SK-N-SH (cell line): ENCODE measurements around the gene INTS1. TPM values are rescaled to one million over a fixed set of nuclear protein-coding genes. Genes with fewer than 3 reads are reported as not detected.

Source experiments
- CTCF ChIA-PET: fragments of 300-600, 350-600 bp; formaldehyde crosslinking; extraction: SDS; loops from one replicate; lab custom pipeline; 2021; lab: Yijun Ruan, JAX
- POLR2A ChIA-PET: fragments of 350-600 bp; sonication (Branson Sonifier 250); formaldehyde crosslinking; extraction: SDS; loops from one replicate; lab custom pipeline; 2020; ENCODE audit warnings: antibody characterized with exemption, inconsistent platforms; lab: Yijun Ruan, JAX
- DNase-seq: peaks from one replicate; pipeline ENCODE4 v3.0.0; 2012
- H2AFZ ChIP-seq: fragments of 200-600 bp; sonication (generic); 2 replicates; pipeline ENCODE4 v1.8.1; 2016; ENCODE audit warnings: antibody characterized with exemption, mild to moderate bottlenecking, low read depth
- H3F3A ChIP-seq: fragments of 200-600 bp; sonication (generic); replicated peaks from 2 replicates; pipeline ENCODE3; 2016; ENCODE audit warnings: antibody characterized with exemption, mild to moderate bottlenecking; ENCODE audit not compliant: insufficient read depth
- H3K27ac ChIP-seq, 2 experiments: fragments of 200-500 bp in 1 of 2; fragments of 200-600 bp in 1 of 2; sonication (Bioruptor generic) in 1 of 2; sonication (generic), shearing (Covaris generic) in 1 of 2; 2 replicates each; pipeline versions ENCODE4 v1.5.1 to v1.6.1; 2014 to 2016; ENCODE audit warnings: low read depth in 2 of 2, inconsistent platforms in 1 of 2, low read length in 1 of 2, mild to moderate bottlenecking in 1 of 2, mixed read lengths in 1 of 2
- H3K27me3 ChIP-seq: fragments of 200-600 bp; sonication (generic), shearing (Covaris generic); 2 replicates; pipeline ENCODE4 v1.6.1; 2016; ENCODE audit warnings: mixed run types; ENCODE audit not compliant: insufficient read depth
- H3K36me3 ChIP-seq, 2 experiments: fragments of 200-500 bp in 1 of 2; fragments of 200-600 bp in 1 of 2; sonication (Bioruptor generic) in 1 of 2; sonication (generic) in 1 of 2; replicated peaks in 1 of 2; 2 replicates each; pipeline versions ENCODE3 to v1.5.1; 2014 to 2016; ENCODE audit warnings: low read length in 1 of 2, mild to moderate bottlenecking in 1 of 2; ENCODE audit not compliant: insufficient read depth in 2 of 2, control insufficient read depth in 1 of 2
- H3K4me1 ChIP-seq, 2 experiments: fragments of 200-500 bp in 1 of 2; fragments of 200-600 bp in 1 of 2; sonication (Bioruptor generic) in 1 of 2; sonication (generic), shearing (Covaris generic) in 1 of 2; 2 replicates each; pipeline versions ENCODE4 v1.5.1 to v1.6.1; 2014 to 2016; ENCODE audit warnings: low read depth in 1 of 2, low read length in 1 of 2, mixed run types in 1 of 2; ENCODE audit not compliant: insufficient read depth in 2 of 2, control insufficient read depth in 1 of 2
- H3K4me2 ChIP-seq: fragments of 200-600 bp; sonication (generic), shearing (Covaris generic); 2 replicates; pipeline ENCODE4 v1.6.1; 2017; ENCODE audit warnings: mixed run types
- H3K4me3 ChIP-seq, 2 experiments: fragments of 200-500 bp in 1 of 2; fragments of 200-600 bp in 1 of 2; sonication (Bioruptor generic) in 1 of 2; sonication (generic), shearing (Covaris generic) in 1 of 2; 2 replicates each; pipeline versions ENCODE4 v1.5.1 to v1.8.1; 2014 to 2016; ENCODE audit warnings: low read depth in 2 of 2, inconsistent platforms in 1 of 2, low read length in 1 of 2, mild to moderate bottlenecking in 1 of 2, mixed read lengths in 1 of 2, moderate library complexity in 1 of 2
- H3K79me2 ChIP-seq: fragments of 200-600 bp; sonication (generic); 2 replicates; pipeline ENCODE4 v1.8.1; 2017; ENCODE audit warnings: mild to moderate bottlenecking; ENCODE audit not compliant: insufficient read depth
- H3K9ac ChIP-seq: fragments of 200-600 bp; sonication (generic); 2 replicates; pipeline ENCODE4 v1.6.1; 2017; ENCODE audit warnings: mixed run types
- H3K9me2 ChIP-seq: fragments of 200-600 bp; sonication (generic); 2 replicates; pipeline ENCODE4 v1.6.1; 2017; ENCODE audit warnings: mixed run types
- H3K9me3 ChIP-seq: fragments of 200-600 bp; sonication (generic); 2 replicates; pipeline ENCODE4 v1.6.1; 2017; ENCODE audit warnings: mixed run types, mild to moderate bottlenecking, moderate library complexity
- H4K20me1 ChIP-seq: fragments of 200-600 bp; sonication (generic); 2 replicates; pipeline ENCODE4 v1.6.1; 2017; ENCODE audit warnings: mild to moderate bottlenecking, mixed run types; ENCODE audit not compliant: insufficient read depth
- CHD2 ChIP-seq: fragments of 150-350 bp; IDR thresholded peaks from 2 replicates; pipeline ENCODE4 v1.6.1; 2018; ENCODE audit warnings: low read length; ENCODE audit not compliant: partially characterized antibody
- EZH2phosphoT487 ChIP-seq: fragments of 200-600 bp; sonication (generic); IDR thresholded peaks from 2 replicates; pipeline ENCODE4 v1.6.1; 2017; ENCODE audit warnings: low read depth, mixed run types, mild to moderate bottlenecking, antibody characterized with exemption, moderate library complexity, borderline replicate concordance
- IRF3 ChIP-seq: fragments of 150-350 bp; IDR thresholded peaks from 2 replicates; pipeline ENCODE4 v1.6.1; 2016; ENCODE audit warnings: mild to moderate bottlenecking, low read depth, low read length
- NFIC ChIP-seq: IDR thresholded peaks from 2 replicates; pipeline ENCODE4 v1.4.0; 2012; ENCODE audit warnings: borderline replicate concordance
- NRF1 ChIP-seq: IDR thresholded peaks from 2 replicates; pipeline ENCODE4 v1.6.1; 2012; ENCODE audit warnings: low read depth, mild to moderate bottlenecking, low read length
- RAD21 ChIP-seq: IDR thresholded peaks from 2 replicates; pipeline ENCODE4 v1.6.1; 2012; ENCODE audit warnings: mild to moderate bottlenecking, low read length
- RXRA ChIP-seq: IDR thresholded peaks from 2 replicates; pipeline ENCODE4 v1.4.0; 2012; ENCODE audit warnings: low read depth, mild to moderate bottlenecking, borderline replicate concordance
- SMC3 ChIP-seq: IDR thresholded peaks from 2 replicates; pipeline ENCODE4 v1.6.1; 2012; ENCODE audit warnings: low read depth, low read length, improper control_type of control experiment
- TEAD4 ChIP-seq: IDR thresholded peaks from 2 replicates; pipeline ENCODE4 v1.4.0; 2012; ENCODE audit warnings: mild to moderate bottlenecking, borderline replicate concordance; ENCODE audit not compliant: insufficient read depth
- YY1 ChIP-seq: IDR thresholded peaks from 2 replicates; pipeline ENCODE4 v1.4.0; 2012; ENCODE audit warnings: low read depth, mild to moderate bottlenecking
- WGBS: methylation state at CpG from one replicate; pipeline ENCODE4 v1.1.6; 2017; ENCODE audit warnings: low lambda C conversion rate; 5-methylcytosine and 5-hydroxymethylcytosine counted together
- polyA plus RNA-seq, 3 experiments: library from polyadenylated mRNA; depleted of rRNA; stranded (reverse); fragments of >200 nt; gene quantifications; 2 replicates each; pipeline ENCODE4 v1.2.3, GENCODE V29; 2012
- TF ChIP-seq, protein P1 (sequence below): IDR thresholded peaks from 2 replicates; pipeline ENCODE4 v1.6.1; 2012; ENCODE audit warnings: mild to moderate bottlenecking, low read depth, low read length, moderate library complexity
- TF ChIP-seq, protein P2 (sequence below): IDR thresholded peaks from 2 replicates; pipeline ENCODE4 v1.4.0; 2012; ENCODE audit warnings: low read depth, borderline replicate concordance
- TF ChIP-seq, protein P3 (sequence below): fragments of 200-600 bp; sonication (generic); IDR thresholded peaks from 2 replicates; pipeline ENCODE4 v1.6.1; 2017; ENCODE audit warnings: antibody characterized with exemption, mild to moderate bottlenecking, moderate library complexity
- TF ChIP-seq, protein P4 (sequence below): fragments of 150-350 bp; IDR thresholded peaks from 2 replicates; pipeline ENCODE4 v1.6.1; 2017; ENCODE audit warnings: antibody characterized with exemption, low read length, low read depth, borderline replicate concordance

The INTS1 gene
- polyA plus RNA-seq, 1 of the 3 experiments (the other 2 are of a cell fraction), result 48.1 TPM

DNA sequence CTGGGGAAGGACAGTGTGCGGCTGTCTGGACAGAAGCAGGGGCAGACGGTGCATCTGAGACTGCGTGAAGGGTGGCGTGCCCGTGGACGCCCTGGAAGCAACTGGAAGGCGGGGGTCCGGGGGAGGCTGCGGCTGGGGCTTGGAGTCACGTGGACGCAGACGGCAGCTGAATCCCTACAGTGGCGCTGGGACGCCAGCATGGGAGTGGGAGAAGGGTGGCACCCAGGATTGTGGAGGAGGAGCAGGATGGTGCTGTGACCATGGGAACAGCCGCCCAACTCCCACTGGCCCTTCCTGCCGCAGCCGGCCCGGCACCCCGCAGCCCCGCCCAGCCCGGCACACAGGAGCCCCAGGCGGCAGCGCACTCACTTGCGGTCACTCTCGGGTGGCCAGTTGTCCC is 9.7 kb downstream of the INTS1 start (continued):
- TF ChIP-seq, protein P1, sequence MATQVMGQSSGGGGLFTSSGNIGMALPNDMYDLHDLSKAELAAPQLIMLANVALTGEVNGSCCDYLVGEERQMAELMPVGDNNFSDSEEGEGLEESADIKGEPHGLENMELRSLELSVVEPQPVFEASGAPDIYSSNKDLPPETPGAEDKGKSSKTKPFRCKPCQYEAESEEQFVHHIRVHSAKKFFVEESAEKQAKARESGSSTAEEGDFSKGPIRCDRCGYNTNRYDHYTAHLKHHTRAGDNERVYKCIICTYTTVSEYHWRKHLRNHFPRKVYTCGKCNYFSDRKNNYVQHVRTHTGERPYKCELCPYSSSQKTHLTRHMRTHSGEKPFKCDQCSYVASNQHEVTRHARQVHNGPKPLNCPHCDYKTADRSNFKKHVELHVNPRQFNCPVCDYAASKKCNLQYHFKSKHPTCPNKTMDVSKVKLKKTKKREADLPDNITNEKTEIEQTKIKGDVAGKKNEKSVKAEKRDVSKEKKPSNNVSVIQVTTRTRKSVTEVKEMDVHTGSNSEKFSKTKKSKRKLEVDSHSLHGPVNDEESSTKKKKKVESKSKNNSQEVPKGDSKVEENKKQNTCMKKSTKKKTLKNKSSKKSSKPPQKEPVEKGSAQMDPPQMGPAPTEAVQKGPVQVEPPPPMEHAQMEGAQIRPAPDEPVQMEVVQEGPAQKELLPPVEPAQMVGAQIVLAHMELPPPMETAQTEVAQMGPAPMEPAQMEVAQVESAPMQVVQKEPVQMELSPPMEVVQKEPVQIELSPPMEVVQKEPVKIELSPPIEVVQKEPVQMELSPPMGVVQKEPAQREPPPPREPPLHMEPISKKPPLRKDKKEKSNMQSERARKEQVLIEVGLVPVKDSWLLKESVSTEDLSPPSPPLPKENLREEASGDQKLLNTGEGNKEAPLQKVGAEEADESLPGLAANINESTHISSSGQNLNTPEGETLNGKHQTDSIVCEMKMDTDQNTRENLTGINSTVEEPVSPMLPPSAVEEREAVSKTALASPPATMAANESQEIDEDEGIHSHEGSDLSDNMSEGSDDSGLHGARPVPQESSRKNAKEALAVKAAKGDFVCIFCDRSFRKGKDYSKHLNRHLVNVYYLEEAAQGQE, result no peak
- TF ChIP-seq, protein P2, sequence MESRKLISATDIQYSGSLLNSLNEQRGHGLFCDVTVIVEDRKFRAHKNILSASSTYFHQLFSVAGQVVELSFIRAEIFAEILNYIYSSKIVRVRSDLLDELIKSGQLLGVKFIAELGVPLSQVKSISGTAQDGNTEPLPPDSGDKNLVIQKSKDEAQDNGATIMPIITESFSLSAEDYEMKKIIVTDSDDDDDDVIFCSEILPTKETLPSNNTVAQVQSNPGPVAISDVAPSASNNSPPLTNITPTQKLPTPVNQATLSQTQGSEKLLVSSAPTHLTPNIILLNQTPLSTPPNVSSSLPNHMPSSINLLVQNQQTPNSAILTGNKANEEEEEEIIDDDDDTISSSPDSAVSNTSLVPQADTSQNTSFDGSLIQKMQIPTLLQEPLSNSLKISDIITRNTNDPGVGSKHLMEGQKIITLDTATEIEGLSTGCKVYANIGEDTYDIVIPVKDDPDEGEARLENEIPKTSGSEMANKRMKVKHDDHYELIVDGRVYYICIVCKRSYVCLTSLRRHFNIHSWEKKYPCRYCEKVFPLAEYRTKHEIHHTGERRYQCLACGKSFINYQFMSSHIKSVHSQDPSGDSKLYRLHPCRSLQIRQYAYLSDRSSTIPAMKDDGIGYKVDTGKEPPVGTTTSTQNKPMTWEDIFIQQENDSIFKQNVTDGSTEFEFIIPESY, result no peak
- TF ChIP-seq SMC3 (no peak), CHD2 (no peak), YY1 (no peak)

DNA sequence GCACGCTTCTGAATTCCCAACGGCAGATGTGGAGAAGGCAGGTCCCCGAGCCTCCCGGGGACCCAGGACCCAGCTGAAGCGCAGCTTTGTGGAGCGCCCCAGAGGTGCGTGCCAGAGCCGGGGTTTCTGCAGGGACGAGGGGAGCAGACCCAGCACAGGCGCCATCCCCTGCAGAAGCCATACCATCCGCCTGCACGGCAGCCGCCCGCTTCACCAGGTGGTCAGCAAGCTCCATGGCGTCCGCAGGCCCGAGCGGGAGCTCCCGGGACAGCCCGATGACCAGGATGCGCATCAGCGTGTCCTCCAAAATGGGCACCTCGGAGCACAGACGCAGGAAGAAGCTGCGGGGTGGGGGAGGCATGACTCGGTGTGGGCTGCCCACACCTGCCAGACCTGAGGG is 10.6 kb downstream of the INTS1 start:
- H3K9ac ChIP-seq, result no peak overlapping the region
- no peaks in the 10 kb centered on the region for H3K9me2 ChIP-seq
- WGBS, result 98% methylated on average over 23 of the region's 26 CpGs
- H3K4me2 ChIP-seq, result no peak overlapping the region
- H3K4me3 ChIP-seq, result no peak overlapping the region
- DNase-seq, result no peak
- ChIA-PET POLR2A (interaction anchor here (0.9 to 1.1 kb wide), 2 partner anchors 16 to 22 kb away, joined by 3 to 4 read pairs; no protein-coding TSS in a partner anchor), CTCF (interaction anchor here (1.3 to 9.8 kb wide), 2 partner anchors 10 to 20 kb away, joined by 3 to 104 read pairs; no protein-coding TSS in a partner anchor)
- H3K27me3 ChIP-seq, result no peaks in the 10 kb centered on the region
- TF ChIP-seq RAD21 (no peak), IRF3 (no peak), NFIC (no peak), EZH2phosphoT487 (no peak), RXRA (no peak), TEAD4 (no peak), NRF1 (no peak)
- TF ChIP-seq, protein P3, sequence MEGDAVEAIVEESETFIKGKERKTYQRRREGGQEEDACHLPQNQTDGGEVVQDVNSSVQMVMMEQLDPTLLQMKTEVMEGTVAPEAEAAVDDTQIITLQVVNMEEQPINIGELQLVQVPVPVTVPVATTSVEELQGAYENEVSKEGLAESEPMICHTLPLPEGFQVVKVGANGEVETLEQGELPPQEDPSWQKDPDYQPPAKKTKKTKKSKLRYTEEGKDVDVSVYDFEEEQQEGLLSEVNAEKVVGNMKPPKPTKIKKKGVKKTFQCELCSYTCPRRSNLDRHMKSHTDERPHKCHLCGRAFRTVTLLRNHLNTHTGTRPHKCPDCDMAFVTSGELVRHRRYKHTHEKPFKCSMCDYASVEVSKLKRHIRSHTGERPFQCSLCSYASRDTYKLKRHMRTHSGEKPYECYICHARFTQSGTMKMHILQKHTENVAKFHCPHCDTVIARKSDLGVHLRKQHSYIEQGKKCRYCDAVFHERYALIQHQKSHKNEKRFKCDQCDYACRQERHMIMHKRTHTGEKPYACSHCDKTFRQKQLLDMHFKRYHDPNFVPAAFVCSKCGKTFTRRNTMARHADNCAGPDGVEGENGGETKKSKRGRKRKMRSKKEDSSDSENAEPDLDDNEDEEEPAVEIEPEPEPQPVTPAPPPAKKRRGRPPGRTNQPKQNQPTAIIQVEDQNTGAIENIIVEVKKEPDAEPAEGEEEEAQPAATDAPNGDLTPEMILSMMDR, result no peak
- TF ChIP-seq, protein P1, result no peak
- TF ChIP-seq, protein P4, sequence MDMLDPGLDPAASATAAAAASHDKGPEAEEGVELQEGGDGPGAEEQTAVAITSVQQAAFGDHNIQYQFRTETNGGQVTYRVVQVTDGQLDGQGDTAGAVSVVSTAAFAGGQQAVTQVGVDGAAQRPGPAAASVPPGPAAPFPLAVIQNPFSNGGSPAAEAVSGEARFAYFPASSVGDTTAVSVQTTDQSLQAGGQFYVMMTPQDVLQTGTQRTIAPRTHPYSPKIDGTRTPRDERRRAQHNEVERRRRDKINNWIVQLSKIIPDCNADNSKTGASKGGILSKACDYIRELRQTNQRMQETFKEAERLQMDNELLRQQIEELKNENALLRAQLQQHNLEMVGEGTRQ, result no peak
- no peaks in the 10 kb centered on the region for H3F3A ChIP-seq
- H3K4me1 ChIP-seq, result no peaks in the 10 kb centered on the region
- peaks cover 19 to 86% of the 10 kb centered on the region in 2 experiments for H3K36me3 ChIP-seq
- H4K20me1 ChIP-seq, result peaks cover 4% of the 10 kb centered on the region; the same call in 1 of the 2 replicates
- H3K27ac ChIP-seq, result no peak overlapping the region
- H3K9me3 ChIP-seq, result no peaks in the 10 kb centered on the region
- no peak overlapping the region for H2AFZ ChIP-seq
- H3K79me2 ChIP-seq, result no peaks in the 10 kb centered on the region
